Breast epithelium (tissue), 4 donors: ENCODE results near the gene PADI4. TPM values are rescaled to one million over a fixed set of nuclear protein-coding genes. Genes with fewer than 3 reads are reported as not detected.

Source experiments
- DNase-seq, 2 donors: peaks; one replicate each; pipeline ENCODE4 v3.0.0-alpha.2; 2019; ENCODE audit warnings: low spot score in 2 of 2
- H3K27ac ChIP-seq, 2 donors: fragments of 200-600 bp; sonication (generic) in 1 of 2; one replicate each; pipeline ENCODE4 v1.5.1; 2016 to 2019; ENCODE audit warnings: mild to moderate bottlenecking in 1 of 2
- H3K27me3 ChIP-seq, 2 donors: fragments of 200-600 bp; sonication (generic) in 1 of 2; one replicate each; pipeline versions ENCODE4 v1.5.1 to v1.6.0; 2017 to 2019; ENCODE audit warnings: control low read depth in 1 of 2, mild to moderate bottlenecking in 1 of 2
- H3K36me3 ChIP-seq: fragments of 200-600 bp; one replicate; pipeline ENCODE4 v1.5.1; 2019
- H3K4me1 ChIP-seq, 2 donors: fragments of 200-600 bp; sonication (generic); one replicate each; pipeline ENCODE4 v1.5.1; 2016 to 2019; ENCODE audit warnings: control low read depth in 1 of 2
- H3K4me3 ChIP-seq, 3 donors: fragments of 200-600 bp; sonication (generic); 1 replicate in 2 of 3; 2 replicates in 1 of 3; pipeline ENCODE4 v1.5.1; 2016 to 2019; ENCODE audit warnings: mild to moderate bottlenecking in 3 of 3, moderate library complexity in 2 of 3
- H3K9me3 ChIP-seq, 2 donors: fragments of 200-600 bp; sonication (generic) in 1 of 2; one replicate each; pipeline ENCODE4 v1.5.1; 2016 to 2019; ENCODE audit warnings: control low read depth in 1 of 2
- CTCF ChIP-seq, 3 donors: fragments of 450-650 bp; IDR thresholded peaks; one replicate each; pipeline ENCODE4 v1.5.1; 2016 to 2017; ENCODE audit warnings: antibody characterized with exemption in 3 of 3, mild to moderate bottlenecking in 3 of 3, moderate library complexity in 3 of 3
- POLR2A ChIP-seq: fragments of 450-650 bp; IDR thresholded peaks from one replicate; pipeline ENCODE4 v1.6.1; 2016; ENCODE audit warnings: antibody characterized with exemption, mild to moderate bottlenecking, moderate library complexity
- POLR2AphosphoS5 ChIP-seq, 3 donors: sonication (generic); formaldehyde crosslinking; IDR thresholded peaks; one replicate each; pipeline ENCODE4 v1.6.1; 2017; ENCODE audit warnings: antibody characterized with exemption in 3 of 3
- intact Hi-C: fragments of 100-400 bp; cut with DNase I; formaldehyde crosslinking; loops from one replicate; pipeline ENCODE4 v1.15.1; 2023; ENCODE audit warnings: low total_unique reads
- total RNA-seq, 3 donors: library from RNA; depleted of rRNA; stranded (reverse); fragments of >200 nt; gene quantifications; one replicate each; pipeline ENCODE4 v1.1.0, GENCODE V29; 2016

Gene PADI4
- total RNA-seq, 3 donors from 2014 or later, result 1.3 TPM; not detected in 2

- no peak for DNase-seq
- H3K36me3 ChIP-seq, result no peaks in the 10 kb centered on the region
- intact Hi-C loops, result no loop called here
- no peak overlapping the region for H3K27ac ChIP-seq
- H3K9me3 ChIP-seq, result no peaks in the 10 kb centered on the region
- H3K4me1 ChIP-seq, result no peaks in the 10 kb centered on the region
- no peaks in the 10 kb centered on the region for H3K27me3 ChIP-seq
- TF ChIP-seq CTCF (IDR thresholded peaks at IDR 0.05), result no peak
- no peak for TF ChIP-seq POLR2A
- no peak for TF ChIP-seq POLR2AphosphoS5 (IDR thresholded peaks at IDR 0.05)
- no peak overlapping the region for H3K4me3 ChIP-seq
Observed at GRCh38 chr1:17346046-17346789, 38.2 kb downstream of the PADI4 start.

GRCh38 chr1:17347769-17348592 is 40.0 kb downstream of the PADI4 start:
- no peaks in the 10 kb centered on the region for H3K36me3 ChIP-seq
- H3K27ac ChIP-seq, result no peak overlapping the region
- TF ChIP-seq CTCF (IDR thresholded peaks at IDR 0.05) (no peak), POLR2A (no peak), POLR2AphosphoS5 (IDR thresholded peaks at IDR 0.05) (no peak)
- no peaks in the 10 kb centered on the region for H3K27me3 ChIP-seq
- H3K9me3 ChIP-seq, result no peaks in the 10 kb centered on the region
- H3K4me1 ChIP-seq, result no peaks in the 10 kb centered on the region
- DNase-seq, result no peak
- H3K4me3 ChIP-seq, result no peak overlapping the region
- intact Hi-C loops, result no loop called here

DNA sequence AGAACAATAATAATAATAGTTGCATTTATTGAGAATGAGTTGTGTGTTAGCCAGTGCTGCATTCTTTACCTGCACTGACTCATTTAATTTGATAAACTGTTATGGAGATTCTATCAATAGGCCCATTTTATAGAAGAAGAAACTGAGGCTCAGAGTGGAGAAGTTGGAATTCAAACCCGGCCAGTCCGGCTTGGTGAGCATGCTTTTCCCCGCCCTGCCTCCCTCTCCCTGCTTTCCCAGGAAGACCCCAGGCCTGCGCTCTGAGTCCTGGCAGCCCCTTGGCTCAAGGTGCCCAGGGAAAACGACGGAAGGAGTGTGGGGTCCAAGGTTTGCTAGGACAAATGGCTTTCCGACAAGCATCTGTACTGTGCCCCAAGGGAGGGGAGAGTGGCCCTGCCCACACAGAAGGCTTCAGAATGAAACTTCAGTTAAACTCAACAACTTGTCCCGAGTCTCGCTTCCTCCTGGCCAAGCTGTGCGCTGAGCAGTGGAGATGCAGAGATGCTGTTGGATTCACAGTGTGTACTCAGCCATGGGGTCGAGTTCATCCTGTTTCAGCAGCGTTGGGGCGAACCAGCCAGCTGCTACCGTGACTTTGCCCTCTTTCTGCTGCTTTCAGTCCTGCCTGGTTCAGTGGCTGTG is 40.7 kb downstream of the PADI4 start:
- DNase-seq, result no peak

GRCh38 chr1:17350083-17350482 is 42.1 kb downstream of the PADI4 start:
- TF ChIP-seq POLR2A (no peak), POLR2AphosphoS5 (IDR thresholded peaks at IDR 0.05) (no peak), CTCF (IDR thresholded peaks at IDR 0.05) (no peak)
- Histone ChIP-seq H3K36me3 (no peaks in the 10 kb centered on the region), H3K27me3 (no peaks in the 10 kb centered on the region), H3K4me3 (no peak overlapping the region), H3K9me3 (no peaks in the 10 kb centered on the region), H3K27ac (no peak overlapping the region), H3K4me1 (no peaks in the 10 kb centered on the region)
- no peak for DNase-seq
- intact Hi-C loops, result no loop called here

More for the DNA sequence above, 40.7 kb downstream of the PADI4 start:
- Histone ChIP-seq H3K27ac (no peak overlapping the region), H3K4me3 (no peak overlapping the region), H3K4me1 (no peaks in the 10 kb centered on the region), H3K27me3 (no peaks in the 10 kb centered on the region), H3K36me3 (no peaks in the 10 kb centered on the region), H3K9me3 (no peaks in the 10 kb centered on the region)
- TF ChIP-seq POLR2A, result no peak
- TF ChIP-seq CTCF (IDR thresholded peaks at IDR 0.05), result no peak
- TF ChIP-seq POLR2AphosphoS5 (IDR thresholded peaks at IDR 0.05), result no peak
- intact Hi-C loops, result no loop called here
